ENCODE measurements around the gene SHCBP1. TPM values are rescaled to one million over a fixed set of nuclear protein-coding genes. Genes with fewer than 3 reads are reported as not detected.
A peak's percentile ranks its signal among the peaks of the same experiment; 100 is the strongest.

Gene SHCBP1
- total and polyA plus RNA-seq, 2 of the 13 experiments (the other 11 are each of a cell fraction or from before 2014, with no cell fraction given), result 15.7 to 33.0 TPM

DNA sequence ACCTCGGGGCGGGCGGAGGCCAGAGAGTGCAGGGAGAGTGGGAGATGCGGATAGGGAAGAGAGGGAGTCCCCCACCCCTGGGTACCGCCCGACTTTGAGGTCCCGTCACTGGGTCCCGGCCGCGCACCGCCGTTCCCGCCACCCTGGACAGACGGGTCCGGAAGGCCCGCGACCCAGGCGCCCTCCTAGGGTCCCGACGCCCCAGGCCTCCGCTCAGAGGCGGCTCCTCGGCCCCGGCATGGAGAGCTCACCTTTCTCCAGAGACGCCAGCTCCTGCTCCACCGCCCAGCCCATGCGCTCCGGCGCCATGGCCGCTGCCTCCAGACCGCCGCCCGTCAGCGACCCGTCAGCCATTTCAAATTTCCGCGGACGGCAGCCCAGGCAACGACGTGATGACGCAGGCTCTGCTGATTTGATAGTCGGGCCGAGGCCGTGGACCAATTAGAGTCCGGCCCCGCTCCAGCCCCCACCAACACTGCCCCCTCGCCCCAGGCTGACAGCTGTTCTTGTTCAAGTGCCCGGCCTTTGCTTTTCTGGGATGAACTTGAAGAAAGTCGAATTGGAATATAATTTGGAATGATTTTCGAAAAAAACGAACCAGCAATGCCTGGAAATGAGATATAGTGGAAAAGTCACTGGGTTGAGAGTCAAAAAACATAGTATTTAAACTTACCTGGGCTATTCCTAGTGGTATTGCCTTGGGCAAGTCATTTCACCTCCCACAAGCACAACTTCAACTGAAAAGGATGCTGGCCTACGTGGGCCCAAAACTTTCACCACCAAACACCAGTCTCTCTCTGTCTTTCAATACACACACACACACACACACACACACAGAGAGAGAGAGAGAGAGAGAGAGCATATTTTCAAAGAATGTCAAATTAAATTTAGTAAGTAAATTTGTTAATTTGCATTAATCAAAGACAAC, at the start of gene SHCBP1 (continued):
- TF ChIP-seq GZF1 (CRISPR knock-in tag; IDR thresholded peaks at IDR 0.05), result no peak
- TF ChIP-seq, protein P1, sequence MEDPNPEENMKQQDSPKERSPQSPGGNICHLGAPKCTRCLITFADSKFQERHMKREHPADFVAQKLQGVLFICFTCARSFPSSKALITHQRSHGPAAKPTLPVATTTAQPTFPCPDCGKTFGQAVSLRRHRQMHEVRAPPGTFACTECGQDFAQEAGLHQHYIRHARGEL (CRISPR knock-in tag; IDR thresholded peaks at IDR 0.05), result no peak
- TF ChIP-seq HES4 (CRISPR knock-in tag; IDR thresholded peaks at IDR 0.05; ENCODE audit: borderline replicate concordance), result peak; percentile 83; the same call in 1 of the 2 replicates
- TF ChIP-seq, protein P2, sequence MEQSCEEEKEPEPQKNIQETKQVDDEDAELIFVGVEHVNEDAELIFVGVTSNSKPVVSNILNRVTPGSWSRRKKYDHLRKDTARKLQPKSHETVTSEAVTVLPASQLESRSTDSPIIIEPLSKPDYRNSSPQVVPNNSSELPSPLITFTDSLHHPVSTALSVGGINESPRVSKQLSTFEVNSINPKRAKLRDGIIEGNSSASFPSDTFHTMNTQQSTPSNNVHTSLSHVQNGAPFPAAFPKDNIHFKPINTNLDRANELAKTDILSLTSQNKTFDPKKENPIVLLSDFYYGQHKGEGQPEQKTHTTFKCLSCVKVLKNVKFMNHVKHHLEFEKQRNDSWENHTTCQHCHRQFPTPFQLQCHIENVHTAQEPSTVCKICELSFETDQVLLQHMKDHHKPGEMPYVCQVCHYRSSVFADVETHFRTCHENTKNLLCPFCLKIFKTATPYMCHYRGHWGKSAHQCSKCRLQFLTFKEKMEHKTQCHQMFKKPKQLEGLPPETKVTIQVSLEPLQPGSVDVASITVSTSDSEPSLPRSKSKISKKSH (CRISPR knock-in tag; IDR thresholded peaks at IDR 0.05; ENCODE audit: borderline replicate concordance), result peak; percentile 94
- TF ChIP-seq ZNF766 (CRISPR knock-in tag; IDR thresholded peaks at IDR 0.05; ENCODE audit: borderline replicate concordance), result peak; percentile 83; the same call in 1 of the 2 replicates
- TF ChIP-seq ZKSCAN1 (IDR thresholded peaks at IDR 0.05; ENCODE audit: low read length), result no peak
- peak; percentile 85 for TF ChIP-seq ZMYM4 (CRISPR knock-in tag; IDR thresholded peaks at IDR 0.05)
- no peak for TF ChIP-seq GPN1 (CRISPR knock-in tag; IDR thresholded peaks at IDR 0.05; ENCODE audit: borderline replicate concordance)
- TF ChIP-seq EP300 (IDR thresholded peaks at IDR 0.05; ENCODE audit: low read depth in 2 of 2, low read length in 2 of 2), result no peak
- TF ChIP-seq EP300 (CRISPR knock-in tag; IDR thresholded peaks at IDR 0.05; ENCODE audit: borderline replicate concordance), result no peak
- no peak for TF ChIP-seq SP5 (CRISPR knock-in tag; IDR thresholded peaks at IDR 0.05; ENCODE audit: borderline replicate concordance, low read depth)
- TF ChIP-seq REL (CRISPR knock-in tag; conservative IDR thresholded peaks at IDR 0.05), result 0 out of 2 replicates have a peak, but pooled peaks have one; percentile 58
- TF ChIP-seq NFRKB (IDR thresholded peaks at IDR 0.05), result no peak
- TF ChIP-seq, protein P3, sequence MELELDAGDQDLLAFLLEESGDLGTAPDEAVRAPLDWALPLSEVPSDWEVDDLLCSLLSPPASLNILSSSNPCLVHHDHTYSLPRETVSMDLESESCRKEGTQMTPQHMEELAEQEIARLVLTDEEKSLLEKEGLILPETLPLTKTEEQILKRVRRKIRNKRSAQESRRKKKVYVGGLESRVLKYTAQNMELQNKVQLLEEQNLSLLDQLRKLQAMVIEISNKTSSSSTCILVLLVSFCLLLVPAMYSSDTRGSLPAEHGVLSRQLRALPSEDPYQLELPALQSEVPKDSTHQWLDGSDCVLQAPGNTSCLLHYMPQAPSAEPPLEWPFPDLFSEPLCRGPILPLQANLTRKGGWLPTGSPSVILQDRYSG (CRISPR knock-in tag; IDR thresholded peaks at IDR 0.05), result no peak; the same call in 1 of the 2 replicates
- TF ChIP-seq, protein P4, sequence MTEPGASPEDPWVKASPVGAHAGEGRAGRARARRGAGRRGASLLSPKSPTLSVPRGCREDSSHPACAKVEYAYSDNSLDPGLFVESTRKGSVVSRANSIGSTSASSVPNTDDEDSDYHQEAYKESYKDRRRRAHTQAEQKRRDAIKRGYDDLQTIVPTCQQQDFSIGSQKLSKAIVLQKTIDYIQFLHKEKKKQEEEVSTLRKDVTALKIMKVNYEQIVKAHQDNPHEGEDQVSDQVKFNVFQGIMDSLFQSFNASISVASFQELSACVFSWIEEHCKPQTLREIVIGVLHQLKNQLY (CRISPR knock-in tag; IDR thresholded peaks at IDR 0.05), result no peak
- peak; percentile 45; the same call in 1 of the 2 replicates for TF ChIP-seq ZNF773 (CRISPR knock-in tag; IDR thresholded peaks at IDR 0.05; ENCODE audit: borderline replicate concordance)
- TF ChIP-seq MEIS2 (CRISPR knock-in tag; IDR thresholded peaks at IDR 0.05), result peak; percentile 93
- TF ChIP-seq GABPA (IDR thresholded peaks at IDR 0.05; ENCODE audit: low read depth, low read length), result no peak
- 0 out of 2 replicates have a peak, but pooled peaks have one; percentile 27 for TF ChIP-seq GABPA (CRISPR knock-in tag; IDR thresholded peaks at IDR 0.05; ENCODE audit: low read depth)
- TF ChIP-seq ZNF160 (CRISPR knock-in tag; IDR thresholded peaks at IDR 0.05), result no peak
- TF ChIP-seq CBFB (CRISPR knock-in tag; IDR thresholded peaks at IDR 0.05), result 0 out of 2 replicates have a peak, but pooled peaks have one; percentile 48
- TF ChIP-seq ZNF713 (CRISPR knock-in tag; IDR thresholded peaks at IDR 0.05), result no peak
- TF ChIP-seq, protein P5, sequence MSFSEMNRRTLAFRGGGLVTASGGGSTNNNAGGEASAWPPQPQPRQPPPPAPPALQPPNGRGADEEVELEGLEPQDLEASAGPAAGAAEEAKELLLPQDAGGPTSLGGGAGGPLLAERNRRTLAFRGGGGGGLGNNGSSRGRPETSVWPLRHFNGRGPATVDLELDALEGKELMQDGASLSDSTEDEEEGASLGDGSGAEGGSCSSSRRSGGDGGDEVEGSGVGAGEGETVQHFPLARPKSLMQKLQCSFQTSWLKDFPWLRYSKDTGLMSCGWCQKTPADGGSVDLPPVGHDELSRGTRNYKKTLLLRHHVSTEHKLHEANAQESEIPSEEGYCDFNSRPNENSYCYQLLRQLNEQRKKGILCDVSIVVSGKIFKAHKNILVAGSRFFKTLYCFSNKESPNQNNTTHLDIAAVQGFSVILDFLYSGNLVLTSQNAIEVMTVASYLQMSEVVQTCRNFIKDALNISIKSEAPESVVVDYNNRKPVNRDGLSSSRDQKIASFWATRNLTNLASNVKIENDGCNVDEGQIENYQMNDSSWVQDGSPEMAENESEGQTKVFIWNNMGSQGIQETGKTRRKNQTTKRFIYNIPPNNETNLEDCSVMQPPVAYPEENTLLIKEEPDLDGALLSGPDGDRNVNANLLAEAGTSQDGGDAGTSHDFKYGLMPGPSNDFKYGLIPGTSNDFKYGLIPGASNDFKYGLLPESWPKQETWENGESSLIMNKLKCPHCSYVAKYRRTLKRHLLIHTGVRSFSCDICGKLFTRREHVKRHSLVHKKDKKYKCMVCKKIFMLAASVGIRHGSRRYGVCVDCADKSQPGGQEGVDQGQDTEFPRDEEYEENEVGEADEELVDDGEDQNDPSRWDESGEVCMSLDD (CRISPR knock-in tag; IDR thresholded peaks at IDR 0.05; ENCODE audit: borderline replicate concordance), result no peak
- peak; percentile 85 for TF ChIP-seq POGZ (CRISPR knock-in tag; IDR thresholded peaks at IDR 0.05)

Data from HepG2 (cell line).